GM12878 (cell line): ENCODE data around the gene SCRT2.

Experiments used
- BMI1 ChIP-seq: fragments of 450-650 bp; IDR thresholded peaks from 2 replicates; pipeline ENCODE4 v1.6.1; 2016; ENCODE audit warnings: mild to moderate bottlenecking, moderate library complexity, borderline replicate concordance
- CTCF ChIP-seq, 3 experiments: IDR thresholded peaks in 2 of 3; conservative IDR thresholded peaks in 1 of 3; 2 replicates each; pipeline ENCODE4 v1.5.1; 2011; ENCODE audit warnings: low read depth in 3 of 3, low read length in 3 of 3, mild to moderate bottlenecking in 3 of 3, control low read depth in 2 of 3, moderate library complexity in 2 of 3, inconsistent platforms in 1 of 3, mixed read lengths in 1 of 3; ENCODE audit not compliant: control insufficient read depth in 2 of 3, insufficient read depth in 1 of 3; ENCODE audit errors: extremely low read depth in 1 of 3
- EZH2 ChIP-seq: IDR thresholded peaks from 2 replicates; pipeline ENCODE4 v1.6.1; 2012; ENCODE audit warnings: low read depth, mild to moderate bottlenecking, control low read depth, inconsistent platforms, low read length, borderline replicate concordance; ENCODE audit not compliant: control insufficient read depth
- HSF1 ChIP-seq: fragments of 150-350 bp; IDR thresholded peaks from 2 replicates; pipeline ENCODE4 v1.6.1; 2014; ENCODE audit warnings: mild to moderate bottlenecking, low read depth, low read length
- POLR2A ChIP-seq: IDR thresholded peaks from 2 replicates; pipeline ENCODE4 v1.6.1; 2011; ENCODE audit warnings: low read depth, mild to moderate bottlenecking, low read length
- SIN3A ChIP-seq: IDR thresholded peaks from 2 replicates; pipeline ENCODE4 v1.6.1; 2012; ENCODE audit warnings: low read depth, low read length, improper control_type of control experiment
- SMC3 ChIP-seq: IDR thresholded peaks from 2 replicates; pipeline ENCODE4 v1.6.1; 2011; ENCODE audit warnings: low read length, improper control_type of control experiment, borderline replicate concordance

GRCh38 chr20:618980-619379 is 56.6 kb downstream of the SCRT2 start:
- no peak for TF ChIP-seq POLR2A
- no peak for TF ChIP-seq HSF1
- TF ChIP-seq SMC3: no peak
- TF ChIP-seq BMI1: no peak
- no peak for TF ChIP-seq EZH2
- TF ChIP-seq CTCF (IDR thresholded peaks at IDR 0.05 in 2 of 3, conservative IDR thresholded peaks at IDR 0.05 in 1 of 3; ENCODE audit: control insufficient read depth in 2 of 3, extremely low read depth in 1 of 3, insufficient read depth in 1 of 3, low read depth in 3 of 3, low read length in 3 of 3): no peak
- TF ChIP-seq SIN3A: no peak
